NCI-H128 (cell line): ENCODE results near the gene EPN1.

Source experiments
- DNase-seq: peaks from one replicate; lab custom pipeline; 2025; ENCODE audit not compliant: unreplicated experiment; lab: John Stamatoyannopoulos, UW

The EPN1 gene

GRCh38 chr19:55660404-55660803 lies 14.6 kb upstream of the EPN1 start:
- DNase-seq: no peak

- no peak for DNase-seq
Measured at GRCh38 chr19:55660991-55661390, 14.0 kb upstream of the EPN1 start.

GRCh38 chr19:55661826-55662225 lies 13.2 kb upstream of the EPN1 start:
- DNase-seq: no peak

GRCh38 chr19:55663846-55664536 lies 11.0 kb upstream of the EPN1 start:
- no peak for DNase-seq

- DNase-seq: no peak
Measured at GRCh38 chr19:55666343-55667005, 8.6 kb upstream of the EPN1 start.

- no peak for DNase-seq
Measured at GRCh38 chr19:55667006-55667381, 8.0 kb upstream of the EPN1 start.

DNA sequence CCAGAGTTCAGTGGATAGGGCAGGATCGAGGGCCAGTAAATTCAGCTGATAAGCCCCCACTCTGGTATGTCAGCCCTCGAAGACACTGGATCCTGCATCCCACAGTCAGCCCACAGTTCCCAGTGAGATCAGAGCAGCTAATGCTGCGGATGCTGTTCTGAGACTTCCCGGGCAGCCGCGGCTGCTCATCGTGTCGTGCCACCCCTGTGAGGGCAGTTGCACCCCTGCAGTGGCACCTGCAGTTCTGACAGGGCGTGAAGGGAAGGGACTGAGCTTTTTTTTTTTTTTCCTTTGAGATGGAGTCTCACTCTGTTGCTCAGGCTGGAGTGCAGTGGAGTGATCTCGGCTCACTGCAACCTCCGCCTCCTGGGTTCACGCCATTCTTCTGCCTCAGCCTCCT lies 7.5 kb upstream of the EPN1 start:
- DNase-seq: no peak

DNA sequence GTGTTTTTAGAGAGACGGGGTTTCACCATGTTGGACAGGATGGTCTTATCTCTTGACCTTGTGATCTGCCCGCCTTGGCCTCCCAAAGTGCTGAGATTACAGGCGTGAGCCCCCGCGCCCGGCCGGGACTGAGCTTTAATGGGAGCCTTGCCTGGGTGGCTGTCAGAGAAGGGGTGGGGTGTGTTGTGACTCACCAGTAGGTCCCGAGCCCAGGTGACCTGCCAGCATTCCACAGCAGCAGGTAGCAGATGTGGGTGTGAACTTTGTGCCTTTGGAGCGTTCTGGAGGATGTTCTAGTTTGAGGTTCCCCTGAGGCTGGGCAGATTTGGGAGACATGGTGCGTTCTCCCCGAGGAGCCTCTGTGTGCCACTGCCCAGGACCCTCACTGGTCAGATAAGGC lies 7.1 kb upstream of the EPN1 start:
- no peak for DNase-seq

DNA sequence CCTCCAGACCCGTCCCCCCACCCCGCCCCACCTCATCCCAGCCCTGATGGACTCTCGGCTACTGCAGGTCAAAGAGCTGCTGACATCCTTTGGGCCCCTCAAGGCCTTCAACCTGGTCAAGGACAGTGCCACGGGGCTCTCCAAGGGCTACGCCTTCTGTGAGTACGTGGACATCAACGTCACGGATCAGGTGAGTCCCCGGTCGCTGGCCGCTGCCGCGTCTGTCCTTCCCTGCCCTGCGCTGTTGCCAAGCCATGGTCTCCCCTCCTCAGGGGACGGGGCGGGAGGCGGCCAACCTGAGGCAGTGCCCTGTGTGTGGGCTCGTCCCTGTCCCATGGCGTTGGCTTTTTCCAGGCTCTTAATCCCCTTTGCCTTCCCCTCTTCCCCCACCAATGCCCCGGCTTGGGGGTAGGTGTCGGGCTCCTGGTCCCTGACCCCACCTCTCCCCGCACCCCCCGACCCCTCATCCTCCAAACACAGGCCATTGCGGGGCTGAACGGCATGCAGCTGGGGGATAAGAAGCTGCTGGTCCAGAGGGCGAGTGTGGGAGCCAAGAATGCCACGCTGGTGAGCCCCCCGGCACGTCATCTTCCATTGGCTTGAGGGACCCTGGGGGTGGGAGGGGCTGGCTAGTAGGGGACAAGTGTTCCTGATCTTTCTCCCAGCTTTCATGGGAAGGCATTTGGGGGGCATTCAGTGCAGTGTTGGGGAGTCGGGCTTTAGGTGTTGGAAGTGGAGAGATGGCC lies 6.2 kb upstream of the EPN1 start:
- DNase-seq: no peak

GRCh38 chr19:55669418-55670279 lies 5.4 kb upstream of the EPN1 start:
- no peak for DNase-seq

DNA sequence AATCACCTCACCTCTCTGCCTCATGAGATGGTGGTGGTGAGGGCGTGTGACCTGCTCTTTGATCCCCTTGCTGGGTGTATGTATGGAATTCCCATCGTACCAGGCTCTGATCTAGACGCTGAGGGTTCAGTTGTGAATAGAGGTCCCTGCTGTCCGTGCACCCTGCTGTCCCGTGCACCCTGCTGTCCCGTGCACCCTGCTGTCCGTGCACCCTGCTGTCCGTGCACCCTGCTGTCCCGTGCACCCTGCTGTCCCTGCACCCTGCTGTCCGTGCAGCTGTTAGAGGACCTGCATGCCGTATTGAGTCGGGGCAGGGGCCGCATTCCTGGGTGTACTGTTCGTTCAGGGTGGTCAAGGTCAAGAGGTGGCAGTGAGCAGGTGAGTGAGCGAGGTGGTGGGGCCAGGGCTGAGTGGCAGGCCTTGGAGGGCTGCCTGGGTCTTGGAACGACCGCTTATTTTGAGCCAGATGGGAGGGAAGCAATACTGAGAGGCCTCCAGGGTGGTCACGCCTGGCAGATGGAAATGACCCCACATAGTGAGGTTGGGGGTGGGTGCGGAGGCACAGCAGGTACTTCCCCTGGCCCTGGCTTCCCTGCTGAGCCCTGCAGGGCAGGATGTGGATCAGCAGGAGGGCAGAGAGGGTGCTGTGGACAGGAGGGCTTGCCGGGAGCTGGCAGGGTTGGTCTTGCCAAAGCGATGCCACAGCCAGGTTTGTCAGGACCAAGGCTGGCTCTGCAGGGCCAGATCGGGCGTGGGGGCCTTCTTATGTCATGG lies 4.6 kb upstream of the EPN1 start:
- no peak for DNase-seq

- DNase-seq: no peak
Measured at GRCh38 chr19:55671054-55671378, 4.0 kb upstream of the EPN1 start.

GRCh38 chr19:55672418-55672817 lies 2.6 kb upstream of the EPN1 start:
- DNase-seq: no peak

- no peak for DNase-seq
Measured at GRCh38 chr19:55673465-55673864, 1.6 kb upstream of the EPN1 start.

GRCh38 chr19:55673889-55674288 lies 1.1 kb upstream of the EPN1 start:
- no peak for DNase-seq

DNA sequence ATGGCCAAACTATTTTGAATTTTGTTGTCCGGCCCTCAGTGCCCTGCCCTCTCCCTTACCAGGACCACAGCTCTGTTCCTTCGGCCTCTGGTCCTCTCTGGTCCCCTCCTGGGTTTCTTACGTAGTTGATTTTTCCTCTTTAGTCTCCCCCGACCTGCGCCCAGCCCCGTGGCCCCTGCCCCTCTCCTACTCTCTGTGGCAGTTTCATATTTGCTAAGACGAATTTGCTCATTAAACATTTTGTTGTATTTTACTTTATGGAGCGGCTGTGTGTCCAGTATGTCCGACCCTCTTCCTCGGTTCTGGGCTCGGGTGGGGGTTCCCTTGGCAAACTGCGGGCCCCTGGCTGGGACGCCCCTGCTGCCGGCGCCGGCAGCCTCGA lies 576 bp upstream of the EPN1 start:
- no peak for DNase-seq

DNA sequence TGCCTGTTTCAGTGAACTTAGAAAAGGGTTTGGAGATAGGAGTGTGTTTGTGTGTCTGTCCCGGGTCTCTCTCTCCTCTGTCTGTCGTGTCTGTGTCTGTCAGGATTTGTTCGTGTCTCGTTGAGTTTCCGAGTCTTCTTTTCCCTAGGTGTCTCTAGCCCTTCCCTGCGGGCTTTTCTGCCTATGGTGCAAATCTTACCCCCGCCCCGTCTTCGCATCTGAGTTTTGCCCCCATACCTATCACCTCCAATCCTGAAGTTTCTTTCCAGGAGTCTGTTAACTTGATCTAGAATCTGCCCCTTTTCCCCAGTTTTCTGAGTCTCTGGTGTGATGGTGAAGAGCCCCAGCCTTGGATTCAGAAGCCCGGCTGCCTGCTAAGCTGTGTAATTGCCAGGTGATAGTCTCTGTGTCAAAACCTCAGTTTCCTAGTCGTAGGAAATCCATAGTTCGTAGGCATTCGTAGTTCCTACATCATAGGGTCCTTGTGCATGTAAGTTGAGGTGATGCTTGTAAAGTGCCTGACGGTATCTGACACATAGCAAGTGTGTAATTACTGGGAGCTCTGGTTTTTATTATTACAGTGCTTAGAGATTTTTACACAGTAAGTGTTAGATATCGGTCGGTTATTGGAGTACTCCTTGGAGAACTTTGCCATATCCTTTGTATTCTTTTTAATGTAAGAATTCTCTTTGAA lies 782 bp downstream of the EPN1 start:
- DNase-seq: no peak

DNA sequence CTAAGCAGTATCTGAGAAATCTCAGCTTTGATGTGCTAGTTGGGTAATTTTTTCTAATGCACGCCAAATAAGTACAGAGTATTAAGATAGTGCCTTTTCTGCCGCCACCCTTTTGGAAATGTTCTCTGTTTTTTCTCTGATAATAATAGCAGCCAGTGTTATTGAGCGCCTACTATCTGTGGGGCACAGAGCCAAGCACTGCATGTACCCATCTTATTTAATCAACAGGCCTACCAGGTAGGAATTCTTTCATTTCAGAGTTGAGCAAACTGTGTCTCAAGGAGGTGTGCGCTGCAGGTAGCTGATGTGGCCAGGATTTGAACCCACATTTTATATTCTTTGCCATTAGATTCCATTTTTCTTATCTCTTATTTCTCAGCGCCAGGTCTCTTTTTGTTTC lies 1.4 kb downstream of the EPN1 start:
- no peak for DNase-seq

DNA sequence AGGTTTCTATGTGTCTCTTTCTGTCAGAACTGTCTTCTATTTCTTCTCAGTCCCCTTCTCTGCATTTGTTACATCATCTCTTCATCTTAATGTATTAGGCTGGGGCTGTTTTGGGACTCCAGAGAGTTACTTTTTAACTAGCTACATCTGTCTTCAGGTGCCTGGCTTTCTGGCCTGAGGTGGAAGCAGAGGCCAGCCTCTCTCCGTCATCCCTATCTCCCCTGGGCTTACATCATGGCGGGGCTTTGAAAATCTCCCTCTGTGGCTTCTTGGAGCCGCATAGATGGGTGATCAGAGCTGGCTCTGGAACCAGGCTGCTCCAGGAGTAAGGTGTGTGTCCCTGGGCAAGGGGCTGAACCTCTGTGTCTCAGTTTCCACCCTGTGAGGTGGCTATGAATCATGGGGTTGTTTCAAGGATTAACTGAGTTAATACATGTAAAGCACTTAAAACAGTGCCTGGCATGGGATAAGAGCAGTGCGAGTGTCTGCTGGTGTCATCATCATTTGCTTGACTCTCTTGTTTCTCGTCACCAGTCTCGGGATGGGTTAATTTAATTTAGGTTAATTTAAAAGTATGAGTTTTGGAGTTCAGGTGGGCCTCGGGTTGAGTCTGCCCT lies 2.0 kb downstream of the EPN1 start:
- no peak for DNase-seq

DNA sequence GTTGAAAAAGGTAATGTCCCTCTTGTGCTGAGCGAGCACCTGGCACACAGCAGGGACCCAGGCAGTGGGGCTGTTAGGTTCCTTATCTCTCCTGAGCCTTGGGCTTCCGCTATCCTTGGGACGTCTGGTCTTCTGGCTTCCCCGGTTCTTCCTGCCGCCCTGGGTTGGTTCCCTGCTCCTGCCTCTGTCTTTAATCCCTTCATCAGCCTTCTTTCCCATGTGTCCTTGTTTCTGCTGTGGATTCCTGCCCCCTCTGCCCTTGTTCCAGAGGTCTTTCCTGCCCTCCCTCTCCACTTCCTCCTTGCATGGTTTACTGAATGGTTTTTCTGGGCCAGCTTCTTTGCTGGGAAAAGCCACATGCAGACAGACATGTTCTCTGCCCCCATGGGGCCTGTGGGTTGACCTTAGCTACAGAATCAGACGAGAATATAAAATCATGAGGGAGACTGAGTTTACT lies 2.6 kb downstream of the EPN1 start:
- no peak for DNase-seq
